ENCODE results near the gene PLEKHA7. TPM values are rescaled to one million over a fixed set of nuclear protein-coding genes. Genes with fewer than 3 reads are reported as not detected.
A peak's percentile ranks its signal among the peaks of the same experiment; 100 is the strongest.

PLEKHA7 gene
- total RNA-seq, 2 donors from 2014 or later: 17.5 to 21.9 TPM

DNA sequence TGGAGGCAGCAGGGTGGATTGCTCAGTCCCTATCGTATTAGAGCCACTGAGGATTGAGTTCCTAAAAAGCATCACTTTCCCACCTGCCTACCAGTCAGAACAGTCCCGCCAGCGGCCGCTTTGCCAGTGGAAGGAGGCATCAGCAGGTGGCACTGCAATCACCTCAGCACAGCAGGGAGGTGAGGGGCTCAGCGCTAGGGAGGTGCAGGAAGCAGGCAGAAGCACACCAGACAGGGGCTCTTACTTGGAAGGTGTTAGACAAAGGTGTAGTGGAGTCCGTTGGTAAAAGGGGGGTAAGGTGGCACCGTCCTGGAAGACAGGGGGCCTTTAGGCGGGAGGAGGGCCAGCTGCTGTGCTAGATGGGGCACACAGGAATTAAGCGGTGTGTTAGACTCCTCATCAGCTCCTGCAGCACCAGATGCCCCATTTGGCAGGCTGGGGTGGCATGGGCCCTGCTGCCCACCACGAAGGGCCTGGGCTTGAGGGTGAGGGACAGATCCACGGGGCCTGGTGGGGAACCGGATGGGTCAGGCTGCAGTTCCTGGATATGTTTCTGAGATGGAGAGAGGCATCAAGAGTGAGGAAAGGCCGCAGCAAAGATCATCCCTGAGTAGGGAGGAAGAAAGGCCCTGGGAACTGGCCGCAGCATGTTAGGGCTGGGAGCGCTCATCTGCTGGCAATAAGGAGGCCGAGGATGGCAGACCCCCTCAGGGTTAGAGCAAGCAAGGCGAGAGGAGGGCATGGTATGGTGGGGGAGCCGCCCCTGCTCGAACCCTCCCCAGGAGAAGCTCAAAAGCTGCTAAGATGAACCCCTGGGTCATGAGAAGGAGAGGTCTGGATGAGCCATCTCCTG lies 233.3 kb downstream of the PLEKHA7 start:
- DNase-seq: no peak
- WGBS, 2 experiments (ENCODE audit: insufficient coverage in 1 of 2, insufficient read length in 1 of 2): 87 to 88% methylated on average over 3 to 19 of the region's 19 CpGs

DNA sequence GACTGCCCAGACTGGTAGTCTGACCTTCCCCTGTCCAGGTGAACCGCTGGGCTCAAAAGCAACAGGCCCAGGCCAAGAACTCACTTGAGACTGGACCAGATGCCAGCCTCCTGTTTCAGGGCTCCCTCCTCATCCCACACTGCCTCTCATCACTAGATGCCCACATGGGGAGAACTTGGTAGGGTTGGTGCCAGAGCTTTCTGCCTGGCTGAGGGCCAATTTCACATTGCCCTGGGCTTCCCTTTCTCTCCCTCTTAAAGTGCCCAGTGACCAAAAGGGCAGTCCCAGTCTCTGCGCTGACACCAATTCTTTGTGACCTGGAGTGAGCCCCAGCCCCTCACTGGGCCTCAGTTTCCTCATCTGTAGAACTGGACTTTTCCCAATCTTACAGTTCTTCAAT lies 234.1 kb downstream of the PLEKHA7 start:
- Mint-ChIP-seq H3K27me3 (ENCODE audit: insufficient read depth) (no peaks in the 10 kb centered on the region), H3K9me3 (no peaks in the 10 kb centered on the region), H3K4me3 (no peak overlapping the region), H3K4me1 (peaks cover 16% of the 10 kb centered on the region), H3K27ac (no peak overlapping the region), H3K36me3 (ENCODE audit: low read depth) (peaks cover 5% of the 10 kb centered on the region)
- peaks cover 11% of the 10 kb centered on the region for H3K4me1 ChIP-seq (ENCODE audit: control insufficient read depth, insufficient read depth, low read length)
- no peak overlapping the region for H3K27ac ChIP-seq (ENCODE audit: low read depth, low read length)
- no peak overlapping the region for H3K9ac ChIP-seq (ENCODE audit: extremely low read depth, low read length, poor library complexity, severe bottlenecking)
- H3K27me3 ChIP-seq (ENCODE audit: control insufficient read depth, insufficient read depth, low read length, poor library complexity, severe bottlenecking): no peaks in the 10 kb centered on the region
- no peak overlapping the region for H3K4me3 ChIP-seq (ENCODE audit: low read length)
- WGBS, 2 experiments (ENCODE audit: insufficient coverage in 1 of 2, insufficient read length in 1 of 2): 98% methylated on average over 2 of the region's 2 CpGs; no CpG with 5 or more reads in 1 of the 2 experiments
- peaks cover 10% of the 10 kb centered on the region for H3K36me3 ChIP-seq (ENCODE audit: control insufficient read depth, insufficient read depth, low read length)
- no peak for DNase-seq
- TF ChIP-seq, protein P1, sequence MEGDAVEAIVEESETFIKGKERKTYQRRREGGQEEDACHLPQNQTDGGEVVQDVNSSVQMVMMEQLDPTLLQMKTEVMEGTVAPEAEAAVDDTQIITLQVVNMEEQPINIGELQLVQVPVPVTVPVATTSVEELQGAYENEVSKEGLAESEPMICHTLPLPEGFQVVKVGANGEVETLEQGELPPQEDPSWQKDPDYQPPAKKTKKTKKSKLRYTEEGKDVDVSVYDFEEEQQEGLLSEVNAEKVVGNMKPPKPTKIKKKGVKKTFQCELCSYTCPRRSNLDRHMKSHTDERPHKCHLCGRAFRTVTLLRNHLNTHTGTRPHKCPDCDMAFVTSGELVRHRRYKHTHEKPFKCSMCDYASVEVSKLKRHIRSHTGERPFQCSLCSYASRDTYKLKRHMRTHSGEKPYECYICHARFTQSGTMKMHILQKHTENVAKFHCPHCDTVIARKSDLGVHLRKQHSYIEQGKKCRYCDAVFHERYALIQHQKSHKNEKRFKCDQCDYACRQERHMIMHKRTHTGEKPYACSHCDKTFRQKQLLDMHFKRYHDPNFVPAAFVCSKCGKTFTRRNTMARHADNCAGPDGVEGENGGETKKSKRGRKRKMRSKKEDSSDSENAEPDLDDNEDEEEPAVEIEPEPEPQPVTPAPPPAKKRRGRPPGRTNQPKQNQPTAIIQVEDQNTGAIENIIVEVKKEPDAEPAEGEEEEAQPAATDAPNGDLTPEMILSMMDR (conservative IDR thresholded peaks at IDR 0.05): no peak
- H3K9me3 ChIP-seq (ENCODE audit: control insufficient read depth, low read length): no peaks in the 10 kb centered on the region

More for the DNA sequence above, 233.3 kb downstream of the PLEKHA7 start:
- H3K36me3 ChIP-seq (ENCODE audit: control insufficient read depth, insufficient read depth, low read length): peaks cover 10% of the 10 kb centered on the region
- TF ChIP-seq, protein P1 (conservative IDR thresholded peaks at IDR 0.05): no peak
- no peak overlapping the region for H3K4me3 ChIP-seq (ENCODE audit: low read length)
- Mint-ChIP-seq H3K27me3 (ENCODE audit: insufficient read depth) (no peaks in the 10 kb centered on the region), H3K4me3 (no peak overlapping the region), H3K4me1 (peaks cover 18% of the 10 kb centered on the region), H3K9me3 (no peaks in the 10 kb centered on the region), H3K27ac (no peak overlapping the region), H3K36me3 (ENCODE audit: low read depth) (peaks cover 5% of the 10 kb centered on the region)
- no peaks in the 10 kb centered on the region for H3K9me3 ChIP-seq (ENCODE audit: control insufficient read depth, low read length)
- H3K27me3 ChIP-seq (ENCODE audit: control insufficient read depth, insufficient read depth, low read length, poor library complexity, severe bottlenecking): no peaks in the 10 kb centered on the region
- H3K27ac ChIP-seq (ENCODE audit: low read depth, low read length): no peak overlapping the region
- no peak overlapping the region for H3K9ac ChIP-seq (ENCODE audit: extremely low read depth, low read length, poor library complexity, severe bottlenecking)
- peaks cover 13% of the 10 kb centered on the region for H3K4me1 ChIP-seq (ENCODE audit: control insufficient read depth, insufficient read depth, low read length)

DNA sequence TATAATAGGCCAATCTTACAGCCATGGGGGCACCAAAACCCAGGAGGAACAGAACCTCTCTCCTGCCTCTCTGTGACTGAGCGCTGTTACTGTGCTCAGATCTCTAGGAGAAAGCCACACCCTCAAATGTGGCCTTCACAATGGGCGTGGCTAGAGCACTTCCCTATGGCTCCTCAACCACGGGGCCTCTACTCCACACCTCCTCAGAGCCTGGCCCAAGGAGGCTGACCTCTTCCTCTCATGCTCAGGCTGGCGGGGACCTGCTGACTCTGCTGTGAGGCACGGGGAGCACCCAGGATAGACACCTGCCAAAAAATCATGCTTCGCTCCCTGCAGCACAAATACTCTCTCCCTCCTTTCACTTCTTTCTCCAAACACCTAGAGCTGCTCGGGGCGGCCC lies 234.8 kb downstream of the PLEKHA7 start:
- Mint-ChIP-seq H3K27ac (no peak overlapping the region), H3K4me3 (no peak overlapping the region), H3K27me3 (ENCODE audit: insufficient read depth) (no peaks in the 10 kb centered on the region), H3K36me3 (ENCODE audit: low read depth) (peaks cover 5% of the 10 kb centered on the region), H3K9me3 (no peaks in the 10 kb centered on the region), H3K4me1 (peaks cover 16% of the 10 kb centered on the region)
- Histone ChIP-seq H3K9me3 (ENCODE audit: control insufficient read depth, low read length) (no peaks in the 10 kb centered on the region), H3K36me3 (ENCODE audit: control insufficient read depth, insufficient read depth, low read length) (peaks cover 10% of the 10 kb centered on the region), H3K27ac (ENCODE audit: low read depth, low read length) (no peak overlapping the region), H3K4me1 (ENCODE audit: control insufficient read depth, insufficient read depth, low read length) (peaks cover 4% of the 10 kb centered on the region), H3K4me3 (ENCODE audit: low read length) (no peak overlapping the region), H3K27me3 (ENCODE audit: control insufficient read depth, insufficient read depth, low read length, poor library complexity, severe bottlenecking) (no peaks in the 10 kb centered on the region), H3K9ac (ENCODE audit: extremely low read depth, low read length, poor library complexity, severe bottlenecking) (no peak overlapping the region)
- 71 to 81% methylated on average over 6 to 8 of the region's 8 CpGs for WGBS, 2 experiments (ENCODE audit: insufficient coverage in 1 of 2, insufficient read length in 1 of 2)
- DNase-seq: peak; percentile 82
- TF ChIP-seq, protein P1 (conservative IDR thresholded peaks at IDR 0.05): no peak
